Trophoblast cell (in vitro differentiated cells and primary cell): Measurements from ENCODE around the gene KCND3.

Experiments
- DNase-seq, 2 donors: peaks; one replicate each; pipeline ENCODE4 v3.0.0-alpha.2; 2016
- H2AFZ ChIP-seq: 2 replicates; pipeline ENCODE4 v1.6.1; 2013; ENCODE audit warnings: low read length, moderate library complexity, mild to moderate bottlenecking; ENCODE audit not compliant: insufficient read depth, poor library complexity
- H2AK5ac ChIP-seq: 2 replicates; pipeline ENCODE4 v1.6.1; 2013; ENCODE audit warnings: mild to moderate bottlenecking, low read length
- H2BK120ac ChIP-seq: 2 replicates; pipeline ENCODE4 v1.6.1; 2013; ENCODE audit warnings: low read length, mild to moderate bottlenecking, moderate library complexity; ENCODE audit not compliant: insufficient read depth, poor library complexity
- H2BK12ac ChIP-seq: 2 replicates; pipeline ENCODE4 v1.6.1; 2013; ENCODE audit warnings: mild to moderate bottlenecking, low read length, moderate library complexity
- H2BK5ac ChIP-seq: 2 replicates; pipeline ENCODE4 v1.6.1; 2013; ENCODE audit warnings: low read length, low read depth, moderate library complexity, mild to moderate bottlenecking; ENCODE audit not compliant: poor library complexity
- H3K14ac ChIP-seq: 2 replicates; pipeline ENCODE4 v1.6.1; 2013; ENCODE audit warnings: mild to moderate bottlenecking, low read length
- H3K18ac ChIP-seq: 2 replicates; pipeline ENCODE4 v1.6.1; 2013; ENCODE audit warnings: mild to moderate bottlenecking, low read length
- H3K23ac ChIP-seq: 2 replicates; pipeline ENCODE4 v1.6.1; 2013; ENCODE audit warnings: low read length
- H3K27ac ChIP-seq: 2 replicates; pipeline ENCODE4 v1.5.1; 2013; ENCODE audit warnings: low read depth, mild to moderate bottlenecking, inconsistent platforms, low read length, moderate library complexity
- H3K27me3 ChIP-seq: 2 replicates; pipeline ENCODE4 v1.6.1; 2013; ENCODE audit warnings: inconsistent platforms, mild to moderate bottlenecking, low read length, moderate library complexity; ENCODE audit not compliant: insufficient read depth
- H3K36me3 ChIP-seq, 2 experiments: 1 replicate in 1 of 2; 2 replicates in 1 of 2; pipeline ENCODE4 v1.6.1; 2013; ENCODE audit warnings: low read length in 2 of 2, mild to moderate bottlenecking in 2 of 2, moderate library complexity in 1 of 2; ENCODE audit not compliant: insufficient read depth in 2 of 2, control insufficient read depth in 1 of 2
- H3K4ac ChIP-seq: 2 replicates; pipeline ENCODE4 v1.6.1; 2013; ENCODE audit warnings: low read depth, mild to moderate bottlenecking, low read length, moderate library complexity
- H3K4me1 ChIP-seq, 2 experiments: 1 replicate in 1 of 2; 2 replicates in 1 of 2; pipeline ENCODE4 v1.6.1; 2013; ENCODE audit warnings: low read length in 2 of 2, mild to moderate bottlenecking in 2 of 2, moderate library complexity in 1 of 2; ENCODE audit not compliant: insufficient read depth in 2 of 2, control insufficient read depth in 1 of 2
- H3K4me2 ChIP-seq: 2 replicates; pipeline ENCODE4 v1.6.1; 2013; ENCODE audit warnings: inconsistent platforms, mild to moderate bottlenecking, low read length, moderate library complexity
- H3K4me3 ChIP-seq: 2 replicates; pipeline ENCODE4 v1.5.1; 2013; ENCODE audit warnings: mild to moderate bottlenecking, low read depth, low read length, inconsistent platforms
- H3K79me1 ChIP-seq: one replicate; pipeline ENCODE4 v1.6.1; 2013; ENCODE audit warnings: low read length
- H3K79me2 ChIP-seq: 2 replicates; pipeline ENCODE4 v1.6.1; 2013; ENCODE audit warnings: low read length, mild to moderate bottlenecking; ENCODE audit not compliant: control insufficient read depth, insufficient read depth, poor library complexity
- H3K9ac ChIP-seq: 2 replicates; pipeline ENCODE4 v1.6.1; 2013; ENCODE audit warnings: mild to moderate bottlenecking, low read length
- H3K9me3 ChIP-seq: 2 replicates; pipeline ENCODE4 v1.6.1; 2013; ENCODE audit warnings: low read depth, mild to moderate bottlenecking, control low read depth, inconsistent platforms, low read length; ENCODE audit not compliant: insufficient read depth
- H4K12ac ChIP-seq: 2 replicates; pipeline ENCODE4 v1.6.1; 2013; ENCODE audit warnings: low read depth, mild to moderate bottlenecking, low read length, moderate library complexity
- H4K8ac ChIP-seq: 2 replicates; pipeline ENCODE4 v1.6.1; 2013; ENCODE audit warnings: low read depth, mild to moderate bottlenecking, low read length, moderate library complexity
- H4K91ac ChIP-seq: one replicate; pipeline ENCODE4 v1.6.1; 2013; ENCODE audit warnings: low read depth, mild to moderate bottlenecking, low read length, moderate library complexity
- WGBS: extraction: QIAGEN DNeasy Blood & Tissue Kit; methylation state at CpG from one replicate; pipeline ENCODE4 v1.1.7; 2013; ENCODE audit warnings: missing lambda C conversion rate; ENCODE audit not compliant: insufficient read length, insufficient coverage; ENCODE audit errors: extremely low coverage; 5-methylcytosine and 5-hydroxymethylcytosine counted together

KCND3 gene

DNA sequence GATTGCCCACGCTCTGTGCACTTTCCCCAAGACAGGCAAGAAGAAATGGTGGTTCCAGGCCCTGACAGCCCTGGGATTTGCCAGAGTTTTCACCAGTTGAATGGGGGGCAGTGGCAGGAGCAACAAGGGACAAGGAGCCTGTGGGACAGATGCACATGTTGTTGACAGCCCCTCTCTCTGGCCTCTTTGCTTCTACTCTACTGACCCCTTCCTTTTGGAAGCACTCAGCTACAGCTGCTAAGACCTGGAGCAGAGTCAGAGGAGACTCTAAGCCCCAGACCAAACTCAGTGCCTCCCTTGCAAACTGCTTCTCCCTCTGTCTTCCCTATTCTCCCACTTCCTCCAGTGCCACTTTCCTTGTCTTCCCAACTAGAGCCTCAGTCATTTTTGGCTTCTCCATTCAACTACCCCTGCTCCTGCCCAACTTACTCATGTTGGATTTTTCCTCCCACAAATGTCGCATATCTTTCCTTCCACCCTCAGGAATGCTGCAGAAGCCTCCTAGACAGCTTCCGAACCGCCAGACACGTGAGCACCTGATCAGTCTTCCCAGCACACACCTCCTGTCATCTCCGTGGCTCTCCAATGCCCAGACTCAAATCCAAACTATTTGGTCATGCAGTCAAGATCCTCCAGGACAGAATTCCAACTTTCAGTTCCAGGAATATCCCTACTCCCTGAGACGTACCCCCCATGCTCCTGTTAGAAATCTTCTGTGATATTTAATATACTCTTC lies 259.4 kb downstream of the KCND3 start:
- no peak overlapping the region for H3K4me3 ChIP-seq
- no peak overlapping the region for H3K18ac ChIP-seq
- H2AK5ac ChIP-seq, result no peak overlapping the region
- H2BK120ac ChIP-seq, result no peak overlapping the region
- H3K23ac ChIP-seq, result no peak overlapping the region
- no peaks in the 10 kb centered on the region for H3K79me2 ChIP-seq
- peaks cover 0 to 3% of the 10 kb centered on the region in 2 experiments for H3K36me3 ChIP-seq
- H3K14ac ChIP-seq, result no peak overlapping the region
- no peak overlapping the region for H3K9ac ChIP-seq
- no CpG with 5 or more reads among the region's 7 CpGs for WGBS
- no peak overlapping the region for H4K91ac ChIP-seq
- peaks cover 2 to 4% of the 10 kb centered on the region in 2 experiments for H3K4me1 ChIP-seq
- no peak overlapping the region for H4K12ac ChIP-seq
- H3K4me2 ChIP-seq, result no peak overlapping the region
- H3K4ac ChIP-seq, result no peak overlapping the region
- H3K79me1 ChIP-seq, result no peaks in the 10 kb centered on the region
- no peak overlapping the region for H2BK5ac ChIP-seq
- H2AFZ ChIP-seq, result no peak overlapping the region
- no peak overlapping the region for H4K8ac ChIP-seq
- H2BK12ac ChIP-seq, result no peak overlapping the region
- no peaks in the 10 kb centered on the region for H3K9me3 ChIP-seq
- H3K27ac ChIP-seq, result no peak overlapping the region
- DNase-seq, result no peak
- H3K27me3 ChIP-seq, result no peaks in the 10 kb centered on the region

DNA sequence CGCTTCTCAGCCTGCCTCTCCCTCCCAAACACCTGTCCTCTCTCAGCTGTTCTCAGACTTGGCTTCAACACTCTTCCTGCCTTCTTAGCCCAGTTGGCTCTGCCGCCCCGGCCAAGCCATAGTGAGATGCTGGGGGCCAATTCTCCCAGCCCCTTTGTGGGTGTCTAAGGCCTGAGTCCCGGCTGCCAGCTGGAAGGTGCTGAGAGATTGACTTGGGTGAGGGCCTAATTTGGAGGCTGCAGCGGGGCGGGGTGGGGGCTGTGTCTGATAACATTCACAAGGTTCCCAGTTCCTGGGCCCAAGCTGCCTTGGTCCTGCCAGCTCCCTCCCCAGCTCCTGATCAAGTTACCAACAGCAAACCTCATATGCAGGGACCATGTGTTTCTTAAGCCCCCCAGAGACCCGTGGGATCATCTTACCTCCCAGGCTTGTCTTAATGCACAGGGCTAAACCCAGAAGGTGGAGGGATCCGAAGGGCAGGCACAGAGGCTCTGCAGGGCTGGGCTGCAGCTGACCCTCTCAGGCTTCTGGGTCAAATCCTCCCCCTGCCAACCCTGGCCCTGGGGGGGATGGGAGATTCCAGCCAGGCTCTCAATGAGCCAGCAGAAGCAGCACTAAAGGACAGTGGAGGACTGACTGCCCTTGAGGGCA lies 260.1 kb downstream of the KCND3 start:
- no peak overlapping the region for H4K8ac ChIP-seq
- no CpG with 5 or more reads among the region's 8 CpGs for WGBS
- H3K4me3 ChIP-seq, result no peak overlapping the region
- no peak overlapping the region for H3K4ac ChIP-seq
- no peaks in the 10 kb centered on the region for H3K9me3 ChIP-seq
- no peak overlapping the region for H3K9ac ChIP-seq
- H3K79me1 ChIP-seq, result no peaks in the 10 kb centered on the region
- H2AFZ ChIP-seq, result no peak overlapping the region
- no peak overlapping the region for H2BK12ac ChIP-seq
- H2BK120ac ChIP-seq, result no peak overlapping the region
- no peak overlapping the region for H3K18ac ChIP-seq
- H3K79me2 ChIP-seq, result no peaks in the 10 kb centered on the region
- H3K36me3 ChIP-seq, result peaks cover 0 to 3% of the 10 kb centered on the region in 2 experiments
- no peak overlapping the region for H4K91ac ChIP-seq
- H2BK5ac ChIP-seq, result no peak overlapping the region
- H3K14ac ChIP-seq, result no peak overlapping the region
- no peak overlapping the region for H3K27ac ChIP-seq
- no peak overlapping the region for H4K12ac ChIP-seq
- DNase-seq, result no peak
- H3K23ac ChIP-seq, result no peak overlapping the region
- H3K4me1 ChIP-seq, result peaks cover 2 to 4% of the 10 kb centered on the region in 2 experiments
- no peaks in the 10 kb centered on the region for H3K27me3 ChIP-seq
- no peak overlapping the region for H2AK5ac ChIP-seq
- no peak overlapping the region for H3K4me2 ChIP-seq

DNA sequence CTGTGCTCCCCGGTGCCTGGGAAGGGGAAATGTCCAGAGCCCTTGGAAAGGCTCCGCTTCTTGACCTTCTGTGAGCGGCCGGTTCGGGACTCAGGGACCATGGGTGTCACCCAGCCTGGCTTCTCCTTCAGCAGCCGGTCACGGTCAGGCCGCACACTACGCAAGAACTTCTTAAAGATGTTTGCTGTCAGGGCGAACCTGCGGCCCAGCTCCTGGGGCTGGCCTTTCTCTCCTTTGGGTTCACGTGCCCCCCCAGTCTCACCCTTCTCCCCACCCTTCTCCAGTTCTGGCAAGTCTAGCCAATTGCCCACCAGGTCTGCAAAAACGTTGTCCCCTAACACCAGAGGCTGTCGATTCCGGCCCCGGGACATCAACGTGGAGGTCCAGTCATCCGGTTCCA lies 262.4 kb downstream of the KCND3 start:
- Histone ChIP-seq H3K79me1 (no peaks in the 10 kb centered on the region), H3K9me3 (no peaks in the 10 kb centered on the region), H3K9ac (no peak overlapping the region), H3K23ac (no peak overlapping the region), H3K36me3 (peaks cover 0 to 3% of the 10 kb centered on the region in 2 experiments), H2AK5ac (no peak overlapping the region), H2BK120ac (no peak overlapping the region), H3K4me3 (no peak overlapping the region), H3K14ac (no peak overlapping the region), H3K4ac (no peak overlapping the region), H2BK5ac (no peak overlapping the region), H3K27ac (no peak overlapping the region), H3K18ac (no peak overlapping the region), H3K4me1 (peaks cover 2 to 4% of the 10 kb centered on the region in 2 experiments), H4K8ac (no peak overlapping the region), H3K79me2 (no peaks in the 10 kb centered on the region), H3K4me2 (no peak overlapping the region), H4K91ac (no peak overlapping the region), H4K12ac (no peak overlapping the region), H3K27me3 (no peaks in the 10 kb centered on the region), H2AFZ (no peak overlapping the region), H2BK12ac (no peak overlapping the region)
- no CpG with 5 or more reads among the region's 18 CpGs for WGBS
- DNase-seq, result no peak

DNA sequence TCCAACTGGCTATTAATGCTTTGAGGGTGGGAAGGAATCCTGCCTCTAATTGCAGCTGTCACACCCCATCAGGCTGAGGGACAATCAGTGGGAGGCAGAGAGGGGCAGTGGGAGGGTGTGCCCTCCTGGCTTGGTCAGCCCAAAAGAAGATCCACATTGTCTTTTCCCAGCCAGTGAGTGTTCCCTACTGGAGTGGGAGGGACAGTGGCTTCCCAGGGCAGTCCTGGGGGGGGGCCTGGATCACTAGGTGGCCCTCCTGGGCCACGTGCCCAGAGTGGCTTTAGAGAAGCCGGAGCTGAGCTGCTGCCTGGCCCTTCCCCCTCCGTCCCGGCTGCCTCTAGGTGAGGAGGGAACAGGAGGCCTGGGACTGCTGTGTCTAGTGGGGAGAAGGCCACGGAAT lies 264.3 kb downstream of the KCND3 start:
- no peak for DNase-seq

More for the DNA sequence above, 264.3 kb downstream of the KCND3 start:
- Histone ChIP-seq H4K91ac (no peak overlapping the region), H2AK5ac (no peak overlapping the region), H4K12ac (no peak overlapping the region), H3K79me2 (no peaks in the 10 kb centered on the region), H3K23ac (no peak overlapping the region), H3K79me1 (no peaks in the 10 kb centered on the region), H2BK12ac (no peak overlapping the region), H3K27ac (no peak overlapping the region), H3K27me3 (no peaks in the 10 kb centered on the region), H2BK5ac (no peak overlapping the region), H3K4ac (no peak overlapping the region), H3K4me2 (no peak overlapping the region), H3K9ac (no peak overlapping the region), H3K9me3 (no peaks in the 10 kb centered on the region), H3K18ac (no peak overlapping the region), H3K4me1 (peaks cover 2 to 3% of the 10 kb centered on the region in 2 experiments), H3K14ac (no peak overlapping the region), H4K8ac (no peak overlapping the region), H3K4me3 (no peak overlapping the region), H3K36me3 (peaks cover 0 to 3% of the 10 kb centered on the region in 2 experiments), H2AFZ (no peak overlapping the region), H2BK120ac (no peak overlapping the region)
- no CpG with 5 or more reads among the region's 5 CpGs for WGBS
